Loucy (cell line): ENCODE measurements around the gene COMMD10.

Experiments
- H2AFZ ChIP-seq: fragments of 200-600 bp; sonication (generic); 2 replicates; pipeline ENCODE4 v1.6.0; 2016; ENCODE audit warnings: antibody characterized with exemption, mild to moderate bottlenecking, low read length, moderate library complexity
- H3F3A ChIP-seq: fragments of 200-600 bp; 2 replicates; pipeline ENCODE4 v1.6.0; 2016; ENCODE audit warnings: antibody characterized with exemption, low read depth, mild to moderate bottlenecking
- H3K27me3 ChIP-seq: fragments of 200-600 bp; sonication (generic); 2 replicates; pipeline ENCODE4 v1.6.1; 2014; ENCODE audit warnings: low read length, mild to moderate bottlenecking; ENCODE audit not compliant: insufficient read depth, poor library complexity, severe bottlenecking
- H3K36me3 ChIP-seq: fragments of 200-600 bp; sonication (generic); 2 replicates; pipeline ENCODE4 v1.6.1; 2016; ENCODE audit warnings: low read length; ENCODE audit not compliant: insufficient read depth
- H3K4me1 ChIP-seq: fragments of 200-600 bp; sonication (generic); 2 replicates; pipeline ENCODE4 v1.5.1; 2014; ENCODE audit warnings: low read length, mild to moderate bottlenecking; ENCODE audit not compliant: insufficient read depth, poor library complexity, severe bottlenecking
- H3K4me2 ChIP-seq: fragments of 200-600 bp; sonication (generic); 2 replicates; pipeline ENCODE4 v1.6.0; 2014; ENCODE audit warnings: antibody characterized with exemption, low read length, low read depth, mild to moderate bottlenecking; ENCODE audit not compliant: poor library complexity, severe bottlenecking
- H3K4me3 ChIP-seq: fragments of 200-600 bp; sonication (generic); 2 replicates; pipeline ENCODE4 v1.5.1; 2014; ENCODE audit warnings: low read length, mild to moderate bottlenecking, mixed read lengths; ENCODE audit not compliant: poor library complexity, severe bottlenecking
- H3K79me2 ChIP-seq: fragments of 200-600 bp; sonication (generic); 2 replicates; pipeline ENCODE4 v1.6.1; 2014; ENCODE audit warnings: low read length; ENCODE audit not compliant: insufficient read depth
- H3K9ac ChIP-seq: fragments of 200-600 bp; sonication (generic); 2 replicates; pipeline ENCODE4 v1.6.0; 2014; ENCODE audit warnings: mild to moderate bottlenecking, low read depth, low read length, moderate library complexity; ENCODE audit not compliant: poor library complexity, severe bottlenecking
- H3K9me2 ChIP-seq: fragments of 200-600 bp; sonication (generic); replicated peaks from 2 replicates; pipeline ENCODE4 v1.6.1; 2016; ENCODE audit warnings: low read depth, low read length, mixed read lengths
- H3K9me3 ChIP-seq: fragments of 200-600 bp; sonication (generic); 2 replicates; pipeline ENCODE4 v1.6.1; 2014; ENCODE audit warnings: mild to moderate bottlenecking, antibody characterized with exemption, low read length, low read depth; ENCODE audit not compliant: insufficient read depth
- H4K20me1 ChIP-seq: fragments of 200-600 bp; sonication (generic); 2 replicates; pipeline ENCODE4 v1.6.0; 2014; ENCODE audit warnings: antibody characterized with exemption, low read length, mild to moderate bottlenecking; ENCODE audit not compliant: insufficient read depth, poor library complexity, severe bottlenecking
- CTCF ChIP-seq: fragments of 200-600 bp; sonication (generic); conservative IDR thresholded peaks from 2 replicates; pipeline ENCODE4 v1.5.1; 2014; ENCODE audit warnings: mild to moderate bottlenecking, antibody characterized with exemption, low read length
- EZH2phosphoT487 ChIP-seq: fragments of 200-600 bp; IDR thresholded peaks from 2 replicates; pipeline ENCODE4 v1.6.1; 2018; ENCODE audit warnings: antibody characterized with exemption, mild to moderate bottlenecking, moderate library complexity, borderline replicate concordance

The COMMD10 gene

GRCh38 chr5:116157902-116158301 lies 73.1 kb downstream of the COMMD10 start:
- Histone ChIP-seq H3K4me3 (no peak overlapping the region), H3K9ac (no peak overlapping the region), H3K4me2 (no peak overlapping the region), H3K36me3 (no peaks in the 10 kb centered on the region), H3K27me3 (no peaks in the 10 kb centered on the region), H4K20me1 (no peaks in the 10 kb centered on the region), H3K79me2 (no peaks in the 10 kb centered on the region), H2AFZ (no peak overlapping the region), H3F3A (no peaks in the 10 kb centered on the region), H3K9me2 (no peaks in the 10 kb centered on the region), H3K9me3 (no peaks in the 10 kb centered on the region), H3K4me1 (peaks cover 6% of the 10 kb centered on the region)
- TF ChIP-seq EZH2phosphoT487, result no peak
- TF ChIP-seq CTCF, result no peak

- Histone ChIP-seq H3K4me2 (no peak overlapping the region), H3K27me3 (no peaks in the 10 kb centered on the region), H3K36me3 (no peaks in the 10 kb centered on the region), H3K4me3 (no peak overlapping the region), H3K4me1 (peaks cover 6% of the 10 kb centered on the region), H3K9ac (no peak overlapping the region), H3K9me3 (no peaks in the 10 kb centered on the region), H4K20me1 (no peaks in the 10 kb centered on the region), H3K79me2 (no peaks in the 10 kb centered on the region), H3K9me2 (no peaks in the 10 kb centered on the region), H2AFZ (no peak overlapping the region), H3F3A (no peaks in the 10 kb centered on the region)
- no peak for TF ChIP-seq CTCF
- no peak for TF ChIP-seq EZH2phosphoT487
Observed at GRCh38 chr5:116159006-116159405, 74.2 kb downstream of the COMMD10 start.

- Histone ChIP-seq H3K36me3 (no peaks in the 10 kb centered on the region), H3K79me2 (no peaks in the 10 kb centered on the region), H3K9ac (no peak overlapping the region), H3K4me1 (no peaks in the 10 kb centered on the region), H3K4me3 (no peak overlapping the region), H3F3A (no peaks in the 10 kb centered on the region), H3K9me3 (no peaks in the 10 kb centered on the region), H3K27me3 (no peaks in the 10 kb centered on the region), H3K9me2 (no peaks in the 10 kb centered on the region), H2AFZ (no peak overlapping the region), H4K20me1 (no peaks in the 10 kb centered on the region), H3K4me2 (no peak overlapping the region)
- no peak for TF ChIP-seq EZH2phosphoT487
- no peak for TF ChIP-seq CTCF
Observed at GRCh38 chr5:116174111-116174510, 89.3 kb downstream of the COMMD10 start.
